Measurements from ENCODE around the gene DSG3.

The DSG3 gene

GRCh38 chr18:31407649-31408048, 39.9 kb upstream of the DSG3 start:
- no peaks in the 10 kb centered on the region for H3K27me3 ChIP-seq (replicated peaks; ENCODE audit: insufficient read depth, low read length)
- H3K27ac ChIP-seq (ENCODE audit: low read length) = no peak overlapping the region
- no peak overlapping the region for H3K4me3 ChIP-seq (ENCODE audit: low read length)
- no peak overlapping the region for H2AFZ ChIP-seq (ENCODE audit: low read length)
- H3K79me2 ChIP-seq (ENCODE audit: low read length) = no peaks in the 10 kb centered on the region
- no peaks in the 10 kb centered on the region for H4K20me1 ChIP-seq (ENCODE audit: insufficient read depth, low read length)
- H3K9ac ChIP-seq (ENCODE audit: low read length) = no peak overlapping the region
- no peaks in the 10 kb centered on the region for H3K4me1 ChIP-seq (ENCODE audit: low read length)
- H3K9me2 ChIP-seq (replicated peaks; ENCODE audit: insufficient read depth, low read length) = no peaks in the 10 kb centered on the region
- DNase-seq = no peak
- H3F3A ChIP-seq (ENCODE audit: insufficient read depth, low read length) = no peaks in the 10 kb centered on the region
- no peak overlapping the region for H3K4me2 ChIP-seq (ENCODE audit: low read depth, low read length)
- TF ChIP-seq EZH2phosphoT487 (IDR thresholded peaks at IDR 0.05; ENCODE audit: low read length) = no peak
- TF ChIP-seq, protein P1, sequence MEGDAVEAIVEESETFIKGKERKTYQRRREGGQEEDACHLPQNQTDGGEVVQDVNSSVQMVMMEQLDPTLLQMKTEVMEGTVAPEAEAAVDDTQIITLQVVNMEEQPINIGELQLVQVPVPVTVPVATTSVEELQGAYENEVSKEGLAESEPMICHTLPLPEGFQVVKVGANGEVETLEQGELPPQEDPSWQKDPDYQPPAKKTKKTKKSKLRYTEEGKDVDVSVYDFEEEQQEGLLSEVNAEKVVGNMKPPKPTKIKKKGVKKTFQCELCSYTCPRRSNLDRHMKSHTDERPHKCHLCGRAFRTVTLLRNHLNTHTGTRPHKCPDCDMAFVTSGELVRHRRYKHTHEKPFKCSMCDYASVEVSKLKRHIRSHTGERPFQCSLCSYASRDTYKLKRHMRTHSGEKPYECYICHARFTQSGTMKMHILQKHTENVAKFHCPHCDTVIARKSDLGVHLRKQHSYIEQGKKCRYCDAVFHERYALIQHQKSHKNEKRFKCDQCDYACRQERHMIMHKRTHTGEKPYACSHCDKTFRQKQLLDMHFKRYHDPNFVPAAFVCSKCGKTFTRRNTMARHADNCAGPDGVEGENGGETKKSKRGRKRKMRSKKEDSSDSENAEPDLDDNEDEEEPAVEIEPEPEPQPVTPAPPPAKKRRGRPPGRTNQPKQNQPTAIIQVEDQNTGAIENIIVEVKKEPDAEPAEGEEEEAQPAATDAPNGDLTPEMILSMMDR (IDR thresholded peaks at IDR 0.05; ENCODE audit: low read length) = no peak
- TF ChIP-seq EZH2 (optimal IDR thresholded peaks at IDR 0.05; ENCODE audit: low read depth, low read length) = no peak
- H3K36me3 ChIP-seq (replicated peaks; ENCODE audit: insufficient read depth, low read length) = no peaks in the 10 kb centered on the region
- H3K9me3 ChIP-seq (replicated peaks; ENCODE audit: insufficient read depth, low read length) = no peaks in the 10 kb centered on the region

DNA sequence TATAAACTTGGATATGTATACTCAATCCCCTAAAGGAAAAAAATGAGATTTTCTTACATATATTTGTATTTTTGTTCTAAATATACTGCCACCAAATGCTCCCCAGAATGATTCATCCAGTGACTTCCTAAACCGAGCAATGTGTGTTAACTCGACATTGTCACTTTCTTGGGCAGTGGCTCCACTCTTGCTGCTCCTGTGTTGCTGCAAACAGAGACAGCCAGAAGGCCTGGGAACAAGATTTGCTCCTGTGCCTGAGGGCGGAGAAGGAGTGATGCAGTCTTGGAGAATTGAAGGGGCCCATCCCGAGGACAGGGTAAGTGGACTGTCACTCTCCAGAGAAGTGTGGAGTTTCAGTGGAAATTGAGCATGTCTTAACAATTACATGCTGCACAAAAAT, 38.3 kb upstream of the DSG3 start:
- no peak for TF ChIP-seq EZH2phosphoT487 (IDR thresholded peaks at IDR 0.05; ENCODE audit: low read length)
- TF ChIP-seq EZH2 (optimal IDR thresholded peaks at IDR 0.05; ENCODE audit: low read depth, low read length) = no peak
- TF ChIP-seq, protein P1 (IDR thresholded peaks at IDR 0.05; ENCODE audit: low read length) = no peak
- Histone ChIP-seq H3K9me3 (replicated peaks; ENCODE audit: insufficient read depth, low read length) (no peaks in the 10 kb centered on the region), H3K36me3 (replicated peaks; ENCODE audit: insufficient read depth, low read length) (no peaks in the 10 kb centered on the region), H3K4me2 (ENCODE audit: low read depth, low read length) (no peak overlapping the region), H3K4me3 (ENCODE audit: low read length) (no peak overlapping the region), H3K9me2 (replicated peaks; ENCODE audit: insufficient read depth, low read length) (no peaks in the 10 kb centered on the region), H3F3A (ENCODE audit: insufficient read depth, low read length) (no peaks in the 10 kb centered on the region), H3K9ac (ENCODE audit: low read length) (no peak overlapping the region), H4K20me1 (ENCODE audit: insufficient read depth, low read length) (no peaks in the 10 kb centered on the region), H3K27me3 (replicated peaks; ENCODE audit: insufficient read depth, low read length) (no peaks in the 10 kb centered on the region), H3K4me1 (ENCODE audit: low read length) (no peaks in the 10 kb centered on the region), H3K79me2 (ENCODE audit: low read length) (no peaks in the 10 kb centered on the region), H2AFZ (ENCODE audit: low read length) (no peak overlapping the region), H3K27ac (ENCODE audit: low read length) (no peak overlapping the region)
- no peak for DNase-seq

- Histone ChIP-seq H2AFZ (ENCODE audit: low read length) (no peak overlapping the region), H3K27ac (ENCODE audit: low read length) (no peak overlapping the region), H4K20me1 (ENCODE audit: insufficient read depth, low read length) (no peaks in the 10 kb centered on the region), H3K9me3 (replicated peaks; ENCODE audit: insufficient read depth, low read length) (no peaks in the 10 kb centered on the region), H3K9me2 (replicated peaks; ENCODE audit: insufficient read depth, low read length) (no peaks in the 10 kb centered on the region), H3K4me3 (ENCODE audit: low read length) (no peak overlapping the region), H3K4me1 (ENCODE audit: low read length) (no peaks in the 10 kb centered on the region), H3K27me3 (replicated peaks; ENCODE audit: insufficient read depth, low read length) (no peaks in the 10 kb centered on the region), H3K36me3 (replicated peaks; ENCODE audit: insufficient read depth, low read length) (no peaks in the 10 kb centered on the region), H3K79me2 (ENCODE audit: low read length) (no peaks in the 10 kb centered on the region), H3F3A (ENCODE audit: insufficient read depth, low read length) (no peaks in the 10 kb centered on the region), H3K4me2 (ENCODE audit: low read depth, low read length) (no peak overlapping the region), H3K9ac (ENCODE audit: low read length) (no peak overlapping the region)
- no peak for DNase-seq
- TF ChIP-seq EZH2 (optimal IDR thresholded peaks at IDR 0.05; ENCODE audit: low read depth, low read length) = no peak
- TF ChIP-seq, protein P1 (IDR thresholded peaks at IDR 0.05; ENCODE audit: low read length) = no peak
- no peak for TF ChIP-seq EZH2phosphoT487 (IDR thresholded peaks at IDR 0.05; ENCODE audit: low read length)
Measured at GRCh38 chr18:31410716-31411483, 36.6 kb upstream of the DSG3 start.

All from MM.1S (cell line).